GM12865 (cell line): Measurements from ENCODE around the gene PSPC1.

Experiments
- DNase-seq: peaks from one replicate; pipeline ENCODE4 v3.0.0; 2010; ENCODE audit warnings: low read depth
- H3K4me3 ChIP-seq: 2 replicates; pipeline ENCODE4 v1.5.1; 2011; ENCODE audit warnings: mild to moderate bottlenecking, low read depth, low read length, control low read depth
- CTCF ChIP-seq: IDR thresholded peaks from 2 replicates; pipeline ENCODE4 v1.5.1; 2011; ENCODE audit warnings: low read length, control low read depth, low read depth, inconsistent platforms; ENCODE audit not compliant: insufficient read depth; ENCODE audit errors: missing control alignments

PSPC1 gene

DNA sequence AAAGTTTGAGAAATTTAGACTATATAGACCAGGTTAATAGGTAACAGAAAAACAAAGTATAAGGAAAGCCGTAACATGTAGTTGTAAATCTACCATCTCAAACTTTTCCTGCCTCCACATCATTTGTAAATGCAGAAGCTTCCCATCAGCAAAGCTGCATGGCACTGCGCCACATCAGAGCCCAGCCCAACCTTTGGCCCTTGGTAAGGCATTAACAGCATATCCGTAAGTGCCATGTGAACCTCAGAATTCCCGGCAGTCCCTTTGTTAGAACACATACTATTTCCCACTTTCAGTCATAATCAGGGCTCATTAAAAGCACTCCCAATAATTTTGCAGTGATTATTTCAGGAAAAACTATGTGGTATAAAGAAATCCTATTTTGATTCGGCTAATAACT lies 97.7 kb downstream of the PSPC1 start:
- TF ChIP-seq CTCF, result no peak
- H3K4me3 ChIP-seq, result no peak overlapping the region
- no peak for DNase-seq

DNA sequence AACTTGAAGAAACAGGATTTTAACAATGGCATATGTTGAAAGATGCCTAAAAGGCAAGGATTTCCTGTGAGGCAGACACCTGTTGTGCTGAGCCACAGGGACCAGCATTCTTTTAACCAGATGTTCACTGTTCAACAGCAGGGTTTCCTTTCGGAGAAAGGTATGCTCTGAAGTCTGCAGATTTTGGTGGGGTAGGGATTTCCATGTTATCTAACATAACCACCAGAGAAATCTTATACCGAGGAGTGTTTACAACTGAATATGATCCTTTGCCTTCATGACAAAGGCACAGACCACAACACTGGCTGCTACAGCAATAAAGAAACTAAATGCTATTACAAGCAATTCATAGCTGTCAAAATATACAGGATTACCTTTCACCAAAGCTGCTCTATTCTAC lies 101.2 kb downstream of the PSPC1 start:
- DNase-seq, result no peak
- no peak for TF ChIP-seq CTCF
- no peak overlapping the region for H3K4me3 ChIP-seq

DNA sequence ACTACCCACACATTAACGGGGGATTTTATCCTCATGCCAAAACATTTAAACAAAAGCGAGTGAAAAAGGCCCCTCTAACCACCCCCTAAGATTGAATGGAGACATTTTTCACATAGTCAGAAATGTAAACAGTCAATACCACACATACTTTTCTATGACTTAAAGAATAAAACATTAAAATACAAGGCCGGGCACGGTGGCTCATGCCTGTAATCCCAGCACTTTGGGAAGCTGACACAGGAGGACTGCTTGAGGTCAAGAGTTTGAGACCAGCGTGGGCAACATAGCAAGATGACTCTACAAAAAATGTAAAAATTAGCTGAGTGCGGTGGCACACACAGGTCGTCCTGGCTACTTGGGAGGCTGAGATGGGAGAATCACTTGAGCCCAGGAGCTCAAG lies 102.0 kb downstream of the PSPC1 start:
- no peak for TF ChIP-seq CTCF
- H3K4me3 ChIP-seq, result no peak overlapping the region
- no peak for DNase-seq

DNA sequence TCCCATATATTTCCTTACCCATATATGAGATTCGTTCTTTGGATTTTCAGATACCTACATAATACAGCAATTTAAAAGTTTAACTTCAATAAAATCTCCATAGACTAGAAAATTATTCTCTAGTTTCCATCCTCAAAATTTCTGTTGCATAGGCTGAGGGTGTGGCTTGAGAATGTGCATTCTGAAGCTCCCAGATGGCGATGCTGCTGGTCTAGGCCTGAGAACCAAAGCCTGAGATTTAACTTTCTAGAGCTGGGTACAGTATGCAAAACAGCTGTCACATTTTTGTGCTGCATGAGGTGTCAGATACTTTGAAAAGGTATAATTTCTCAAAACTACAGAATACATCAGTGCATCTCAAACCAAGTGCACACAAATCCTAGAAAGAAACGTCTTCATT lies 106.6 kb downstream of the PSPC1 start:
- DNase-seq, result no peak
- no peak overlapping the region for H3K4me3 ChIP-seq
- TF ChIP-seq CTCF, result no peak

DNA sequence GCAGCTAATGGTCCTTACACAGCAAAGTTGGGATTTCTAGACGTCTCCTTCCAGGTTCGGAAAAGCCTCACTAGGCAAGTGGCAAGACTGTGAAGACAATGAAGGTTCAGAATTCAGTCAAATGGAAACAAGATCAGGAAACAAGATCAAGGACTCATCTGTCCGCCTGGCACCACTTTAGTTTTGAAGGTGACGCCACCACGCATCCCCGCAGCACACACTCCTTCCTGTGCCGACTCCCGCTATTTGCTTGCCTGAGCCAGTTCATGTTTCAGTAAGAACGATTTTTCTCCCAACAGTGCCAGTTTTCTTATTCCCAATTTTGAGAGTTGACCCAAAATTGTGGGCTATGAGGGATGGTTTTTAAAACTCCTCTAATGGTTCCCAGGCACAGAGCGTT lies 107.8 kb downstream of the PSPC1 start:
- DNase-seq, result no peak
- no peak for TF ChIP-seq CTCF
- no peak overlapping the region for H3K4me3 ChIP-seq

GRCh38 chr13:19673473-19674430 lies 109.0 kb downstream of the PSPC1 start:
- no peak for DNase-seq
- TF ChIP-seq CTCF, result no peak
- H3K4me3 ChIP-seq, result no peak overlapping the region

- DNase-seq, result no peak
- H3K4me3 ChIP-seq, result no peak overlapping the region
- no peak for TF ChIP-seq CTCF
Observed at GRCh38 chr13:19672990-19673389, 109.8 kb downstream of the PSPC1 start.
